Activated naive CD4-positive, alpha-beta T cell treated with anti-CD3 and anti-CD28 coated beads, Interleukin-2, amount 50 U/mL, for 24 hours (primary cell): ENCODE data around the gene TCN2.
"Not testable (repeated sequence)": the region's sequence is repeated elsewhere in the genome, so short reads cannot be mapped to it uniquely, and the experiment has no call there.

Experiments used
- H3K27ac Mint-ChIP-seq: one replicate; pipeline ENCODE4 v1.8.0; 2021; ENCODE audit warnings: mild to moderate bottlenecking, mixed read lengths
- H3K27me3 Mint-ChIP-seq: one replicate; pipeline ENCODE4 v1.8.0; 2021; ENCODE audit warnings: mixed read lengths
- H3K36me3 Mint-ChIP-seq: one replicate; pipeline ENCODE4 v1.8.0; 2021; ENCODE audit warnings: mixed read lengths
- H3K4me1 Mint-ChIP-seq: one replicate; pipeline ENCODE4 v1.8.0; 2021; ENCODE audit warnings: mixed read lengths
- H3K4me3 Mint-ChIP-seq: one replicate; pipeline ENCODE4 v1.8.0; 2021; ENCODE audit warnings: mild to moderate bottlenecking, mixed read lengths
- H3K9me3 Mint-ChIP-seq: one replicate; pipeline ENCODE4 v1.8.0; 2021; ENCODE audit warnings: mixed read lengths

TCN2 gene

GRCh38 chr22:30572840-30573593 is 34.0 kb upstream of the TCN2 start:
- Mint-ChIP-seq H3K27ac (no peak overlapping the region), H3K9me3 (no peaks in the 10 kb centered on the region), H3K4me3 (no peak overlapping the region), H3K36me3 (peaks cover 11% of the 10 kb centered on the region), H3K27me3 (peaks cover 4% of the 10 kb centered on the region), H3K4me1 (no peaks in the 10 kb centered on the region)

GRCh38 chr22:30573594-30574094 is 33.3 kb upstream of the TCN2 start:
- peaks cover 11% of the 10 kb centered on the region for H3K36me3 Mint-ChIP-seq
- no peaks in the 10 kb centered on the region for H3K4me1 Mint-ChIP-seq
- H3K4me3 Mint-ChIP-seq: no peak overlapping the region
- H3K27me3 Mint-ChIP-seq: no peaks in the 10 kb centered on the region
- no peaks in the 10 kb centered on the region for H3K9me3 Mint-ChIP-seq
- no peak overlapping the region for H3K27ac Mint-ChIP-seq

- no peak within 1 kb of the TSS for H3K27ac Mint-ChIP-seq
- no peaks in the 10 kb centered on the region for H3K4me1 Mint-ChIP-seq
- no peak within 1 kb of the TSS for H3K4me3 Mint-ChIP-seq
- no peaks in the 10 kb centered on the region for H3K27me3 Mint-ChIP-seq
- H3K36me3 Mint-ChIP-seq: peaks cover 17% of the 10 kb centered on the region
- no peaks in the 10 kb centered on the region for H3K9me3 Mint-ChIP-seq
Measured at GRCh38 chr22:30574095-30574981, 32.6 kb upstream of the TCN2 start, which contains the start of gene GAL3ST1. GAL3ST1 (minus strand) TSS chr22:30574665; CDS start chr22:30557392, 17,273 bp downstream.

- H3K27ac Mint-ChIP-seq: no peak overlapping the region
- H3K4me1 Mint-ChIP-seq: no peaks in the 10 kb centered on the region
- peaks cover 20% of the 10 kb centered on the region for H3K36me3 Mint-ChIP-seq
- H3K9me3 Mint-ChIP-seq: no peaks in the 10 kb centered on the region
- no peak overlapping the region for H3K4me3 Mint-ChIP-seq
- no peaks in the 10 kb centered on the region for H3K27me3 Mint-ChIP-seq
Measured at GRCh38 chr22:30574997-30575671, 31.8 kb upstream of the TCN2 start.

GRCh38 chr22:30575859-30576258 is 31.1 kb upstream of the TCN2 start:
- Mint-ChIP-seq H3K4me3 (no peak overlapping the region), H3K27me3 (no peaks in the 10 kb centered on the region), H3K36me3 (peaks cover 21% of the 10 kb centered on the region), H3K4me1 (no peaks in the 10 kb centered on the region), H3K27ac (no peak overlapping the region), H3K9me3 (no peaks in the 10 kb centered on the region)

- H3K4me3 Mint-ChIP-seq: no peak overlapping the region
- no peaks in the 10 kb centered on the region for H3K9me3 Mint-ChIP-seq
- H3K4me1 Mint-ChIP-seq: no peaks in the 10 kb centered on the region
- H3K36me3 Mint-ChIP-seq: peaks cover 23% of the 10 kb centered on the region
- H3K27me3 Mint-ChIP-seq: no peaks in the 10 kb centered on the region
- no peak overlapping the region for H3K27ac Mint-ChIP-seq
Measured at GRCh38 chr22:30578481-30578880, 28.5 kb upstream of the TCN2 start.

GRCh38 chr22:30580896-30581295 is 26.1 kb upstream of the TCN2 start:
- H3K4me3 Mint-ChIP-seq: no peak overlapping the region
- peaks cover 28% of the 10 kb centered on the region for H3K36me3 Mint-ChIP-seq
- no peaks in the 10 kb centered on the region for H3K4me1 Mint-ChIP-seq
- no peaks in the 10 kb centered on the region for H3K9me3 Mint-ChIP-seq
- no peak overlapping the region for H3K27ac Mint-ChIP-seq
- H3K27me3 Mint-ChIP-seq: no peaks in the 10 kb centered on the region

GRCh38 chr22:30582051-30582450 is 24.9 kb upstream of the TCN2 start:
- H3K27me3 Mint-ChIP-seq: no peaks in the 10 kb centered on the region
- H3K4me3 Mint-ChIP-seq: no peak overlapping the region
- H3K9me3 Mint-ChIP-seq: no peaks in the 10 kb centered on the region
- H3K27ac Mint-ChIP-seq: no peak overlapping the region
- H3K4me1 Mint-ChIP-seq: no peaks in the 10 kb centered on the region
- H3K36me3 Mint-ChIP-seq: peaks cover 28% of the 10 kb centered on the region

- Mint-ChIP-seq H3K27me3 (no peaks in the 10 kb centered on the region), H3K27ac (no peak overlapping the region), H3K4me1 (no peaks in the 10 kb centered on the region), H3K36me3 (peaks cover 24% of the 10 kb centered on the region), H3K9me3 (no peaks in the 10 kb centered on the region), H3K4me3 (no peak overlapping the region)
Measured at GRCh38 chr22:30582788-30583545, 24.0 kb upstream of the TCN2 start.

GRCh38 chr22:30584441-30584840 is 22.5 kb upstream of the TCN2 start:
- Mint-ChIP-seq H3K27me3 (no peaks in the 10 kb centered on the region), H3K4me3 (no peak overlapping the region)

GRCh38 chr22:30586414-30586813 is 20.6 kb upstream of the TCN2 start:
- H3K4me3 Mint-ChIP-seq: no peak overlapping the region
- H3K4me1 Mint-ChIP-seq: peaks cover 16% of the 10 kb centered on the region
- H3K27me3 Mint-ChIP-seq: no peaks in the 10 kb centered on the region
- H3K27ac Mint-ChIP-seq: no peak overlapping the region
- H3K9me3 Mint-ChIP-seq: no peaks in the 10 kb centered on the region
- peaks cover 16% of the 10 kb centered on the region for H3K36me3 Mint-ChIP-seq

More at GRCh38 chr22:30584441-30584840, 22.5 kb upstream of the TCN2 start:
- H3K4me1 Mint-ChIP-seq: peaks cover 4% of the 10 kb centered on the region
- H3K9me3 Mint-ChIP-seq: no peaks in the 10 kb centered on the region
- H3K36me3 Mint-ChIP-seq: peaks cover 19% of the 10 kb centered on the region
- H3K27ac Mint-ChIP-seq: peak overlapping the region; percentile 23

GRCh38 chr22:30591191-30591587 is 15.8 kb upstream of the TCN2 start:
- H3K27me3 Mint-ChIP-seq: peaks cover 3% of the 10 kb centered on the region
- no peak overlapping the region for H3K27ac Mint-ChIP-seq
- H3K9me3 Mint-ChIP-seq: no peaks in the 10 kb centered on the region
- H3K4me3 Mint-ChIP-seq: no peak overlapping the region
- H3K36me3 Mint-ChIP-seq: peaks cover 8% of the 10 kb centered on the region
- H3K4me1 Mint-ChIP-seq: peaks cover 16% of the 10 kb centered on the region

- Mint-ChIP-seq H3K4me3 (no peak within 1 kb of the TSS), H3K9me3 (no peaks in the 10 kb centered on the region), H3K4me1 (peaks cover 16% of the 10 kb centered on the region), H3K36me3 (peaks cover 5% of the 10 kb centered on the region), H3K27ac (no peak within 1 kb of the TSS), H3K27me3 (peaks cover 3% of the 10 kb centered on the region)
Measured at GRCh38 chr22:30591588-30592359, 15.2 kb upstream of the TCN2 start, which contains the start of gene PES1. PES1 (minus strand) TSS chr22:30591910; CDS start chr22:30591833, 77 bp downstream.

- not testable (repeated sequence) for H3K9me3 Mint-ChIP-seq, H3K4me3 Mint-ChIP-seq, H3K27me3 Mint-ChIP-seq, H3K27ac Mint-ChIP-seq, H3K36me3 Mint-ChIP-seq
- H3K4me1 Mint-ChIP-seq: peaks cover 16% of the 10 kb centered on the region
Measured at GRCh38 chr22:30592360-30592713, 14.6 kb upstream of the TCN2 start.
